GM18505 (cell line): ENCODE results near the gene CFTR.
"Not testable (repeated sequence)": the region's sequence is repeated elsewhere in the genome, so short reads cannot be mapped to it uniquely, and the experiment has no call there.

Experiments used
- ATAC-seq: cut with Tn5 transposase; IDR thresholded peaks from one replicate; pipeline ENCODE4 v1.9.1; 2021; ENCODE audit not compliant: unreplicated experiment
- POLR2A ChIP-seq: IDR thresholded peaks from 4 replicates; pipeline ENCODE4 v1.6.1; 2011; ENCODE audit warnings: borderline replicate concordance; ENCODE audit not compliant: insufficient read depth, insufficient read length; ENCODE audit errors: extremely low read depth

Gene CFTR

GRCh38 chr7:117479225-117480054, at the start of gene CFTR:
Gene CFTR, plus strand, starts transcription at chr7:117480025. Its CDS starts 70 bp downstream, at chr7:117480095.
- no peak for TF ChIP-seq POLR2A
- no peak for ATAC-seq

- TF ChIP-seq POLR2A: no peak
- peak; percentile 95 for ATAC-seq
Measured at GRCh38 chr7:117435475-117436043, 44.3 kb upstream of the CFTR start.

GRCh38 chr7:117444646-117445045, 35.2 kb upstream of the CFTR start:
- TF ChIP-seq POLR2A: no peak
- ATAC-seq: no peak

- ATAC-seq: no peak
- TF ChIP-seq POLR2A: no peak
Measured at GRCh38 chr7:117445206-117445605, 34.6 kb upstream of the CFTR start.

- no peak for TF ChIP-seq POLR2A
- no peak for ATAC-seq
Measured at GRCh38 chr7:117446220-117446815, 33.5 kb upstream of the CFTR start.

- ATAC-seq: no peak
Measured at GRCh38 chr7:117448655-117449054, 31.2 kb upstream of the CFTR start.

GRCh38 chr7:117458977-117459583, 20.7 kb upstream of the CFTR start:
- no peak for ATAC-seq

More at GRCh38 chr7:117448655-117449054, 31.2 kb upstream of the CFTR start:
- TF ChIP-seq POLR2A: no peak

GRCh38 chr7:117459735-117460134, 20.1 kb upstream of the CFTR start:
- no peak for TF ChIP-seq POLR2A
- no peak for ATAC-seq

More at GRCh38 chr7:117458977-117459583, 20.7 kb upstream of the CFTR start:
- no peak for TF ChIP-seq POLR2A

- ATAC-seq: not testable (repeated sequence)
Measured at GRCh38 chr7:117460815-117461214, 19.0 kb upstream of the CFTR start.

GRCh38 chr7:117468174-117468573, 11.7 kb upstream of the CFTR start:
- ATAC-seq: no peak
- no peak for TF ChIP-seq POLR2A

GRCh38 chr7:117470777-117471176, 9.0 kb upstream of the CFTR start:
- ATAC-seq: peak; percentile 70
- no peak for TF ChIP-seq POLR2A

- TF ChIP-seq POLR2A: no peak
- ATAC-seq: no peak
Measured at GRCh38 chr7:117472335-117472734, 7.5 kb upstream of the CFTR start.

- no peak for TF ChIP-seq POLR2A
- no peak for ATAC-seq
Measured at GRCh38 chr7:117476557-117477215, 3.1 kb upstream of the CFTR start.
